ENCODE measurements around the gene OR6X1.

OR6X1 gene

DNA sequence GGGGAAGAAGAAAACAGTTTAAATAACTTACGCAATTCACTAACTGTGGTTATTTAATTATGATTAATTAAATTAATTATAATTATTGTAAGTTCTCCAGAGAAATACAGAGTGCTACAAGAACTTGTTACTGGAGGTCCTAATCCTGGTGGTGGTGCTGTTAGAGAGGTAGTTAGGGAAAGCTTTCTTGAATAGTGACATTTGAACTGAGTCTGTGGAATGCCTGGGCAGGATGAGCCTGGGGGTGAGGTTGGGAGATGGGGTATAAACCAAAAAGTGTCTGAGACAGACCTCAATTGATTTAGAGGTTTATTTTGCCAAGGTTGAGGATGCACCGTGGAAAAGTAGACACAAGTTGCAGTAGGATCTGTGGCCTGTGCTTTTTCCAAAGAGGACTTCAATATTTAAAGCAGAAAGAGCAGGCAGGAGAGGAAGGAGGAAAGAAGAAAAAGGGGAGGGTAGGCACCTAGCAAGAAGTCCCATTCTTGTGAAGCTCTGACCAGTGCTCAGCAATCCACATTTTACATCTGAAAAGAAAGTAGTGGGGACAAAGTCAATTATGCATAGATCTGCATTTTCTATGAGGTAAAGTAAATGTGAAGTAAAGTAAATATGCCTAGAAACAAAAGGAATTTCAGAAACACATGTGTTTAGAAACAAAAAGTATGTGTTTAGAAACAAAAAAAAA is 8.4 kb downstream of the OR6X1 start:
- in situ Hi-C loops (cut with MboI; ENCODE audit: low pct_unique_long_range_greater_than_20kb, low sequenced_read_pairs, unreplicated experiment) = no loop called here
- no peak for DNase-seq (ENCODE audit: low spot score)
- TF ChIP-seq CTCF (IDR thresholded peaks at IDR 0.05; ENCODE audit: extremely low read depth, insufficient read depth, missing control alignments) = no peak

DNA sequence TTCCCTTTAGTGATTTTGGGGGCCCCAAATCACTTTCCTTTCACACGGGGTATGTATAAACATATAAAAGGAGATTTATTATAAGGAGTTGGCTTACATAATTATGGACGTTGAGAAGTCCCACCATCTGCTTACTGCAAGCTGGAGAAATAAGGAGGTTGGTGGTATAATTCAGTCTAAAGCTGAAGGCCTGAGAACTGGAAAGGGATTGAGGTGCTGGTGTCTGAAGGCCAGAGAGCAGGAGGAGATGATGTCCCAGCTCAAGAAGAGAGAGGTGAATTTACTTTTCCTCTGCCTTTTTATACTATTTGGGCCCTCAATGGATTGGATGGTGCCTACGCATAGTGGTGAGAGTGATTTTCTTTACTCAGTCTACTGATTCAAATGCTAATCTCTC is 11.6 kb downstream of the OR6X1 start:
- no peak for TF ChIP-seq CTCF (IDR thresholded peaks at IDR 0.05; ENCODE audit: extremely low read depth, insufficient read depth, missing control alignments)
- in situ Hi-C loops (cut with MboI; ENCODE audit: low pct_unique_long_range_greater_than_20kb, low sequenced_read_pairs, unreplicated experiment) = no loop called here
- no peak for DNase-seq (ENCODE audit: low spot score)

- no peak for TF ChIP-seq CTCF (IDR thresholded peaks at IDR 0.05; ENCODE audit: extremely low read depth, insufficient read depth, missing control alignments)
- in situ Hi-C loops (cut with MboI; ENCODE audit: low pct_unique_long_range_greater_than_20kb, low sequenced_read_pairs, unreplicated experiment) = no loop called here
- peak; percentile 42 for DNase-seq (ENCODE audit: low spot score)
Measured at GRCh38 chr11:123742031-123742723, 12.1 kb downstream of the OR6X1 start.

DNA sequence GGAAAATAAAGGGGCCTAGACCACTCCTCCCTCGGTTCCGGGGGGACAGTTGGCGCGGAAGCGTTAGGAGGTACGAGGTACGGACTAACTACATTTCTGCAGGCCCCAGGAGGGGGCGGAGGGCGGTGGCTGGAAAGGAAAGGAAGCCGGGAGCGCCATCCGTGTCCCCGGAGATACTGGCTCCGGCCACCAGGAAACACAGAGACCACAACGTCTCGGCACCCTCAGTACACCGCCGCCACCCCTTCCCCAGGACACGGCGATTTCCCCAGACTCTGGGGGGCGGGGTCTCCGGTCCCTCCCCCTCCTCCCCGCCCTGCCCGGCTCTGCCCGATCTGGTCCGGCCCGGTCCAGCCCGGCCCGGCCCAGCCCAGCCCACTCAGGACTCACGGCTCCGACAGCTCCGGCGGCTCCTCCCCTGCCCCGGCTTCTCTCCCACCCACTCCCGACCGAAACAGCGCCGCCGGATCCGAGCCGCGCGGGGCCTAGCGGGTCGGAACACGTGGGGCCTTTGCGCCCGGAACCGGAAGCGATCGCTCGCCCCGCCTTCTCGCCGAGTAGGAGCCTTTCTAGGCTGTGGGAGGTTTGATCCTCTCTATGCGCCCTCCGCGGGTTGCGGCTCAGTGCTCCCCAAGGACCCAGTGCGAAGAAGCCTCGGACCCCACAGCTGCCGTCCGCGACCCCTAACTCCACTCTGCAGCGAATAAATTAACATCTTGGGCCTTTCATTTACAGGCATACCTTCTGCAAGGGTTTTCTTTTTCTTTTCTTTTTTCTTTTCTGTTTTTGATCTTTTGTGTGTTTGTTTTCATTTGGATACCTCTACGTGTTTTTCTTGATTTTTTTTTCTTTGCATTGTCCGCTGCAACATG is 12.9 kb downstream of the OR6X1 start, which contains the start of gene ZNF202:
TSS of gene ZNF202 (minus strand) at position 502 of the 872 bp plus-strand sequence. CDS start 10,772 bp downstream, outside the sequence.
- DNase-seq (ENCODE audit: low spot score) = peak; percentile 92
- in situ Hi-C loops (cut with MboI; ENCODE audit: low pct_unique_long_range_greater_than_20kb, low sequenced_read_pairs, unreplicated experiment) = no loop called here
- TF ChIP-seq CTCF (IDR thresholded peaks at IDR 0.05; ENCODE audit: extremely low read depth, insufficient read depth, missing control alignments) = no peak

DNA sequence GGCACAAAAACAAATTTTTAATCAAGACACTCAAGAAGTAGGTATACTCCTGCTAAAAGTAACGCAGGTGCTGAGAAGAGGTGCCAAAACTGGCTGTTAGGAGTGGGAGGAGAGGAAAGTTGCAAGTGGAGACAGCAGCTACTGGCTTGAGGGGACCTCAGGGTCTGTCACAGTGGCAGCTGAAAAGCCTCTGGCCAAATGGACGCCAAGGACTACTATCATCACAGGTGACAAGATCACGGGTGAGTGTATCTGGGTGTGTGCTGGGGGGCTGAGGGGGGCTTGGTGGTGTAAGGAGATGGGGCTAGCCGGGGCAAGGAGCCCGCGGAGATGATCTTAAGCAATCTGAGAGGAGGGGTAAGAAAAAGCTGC is 13.5 kb downstream of the OR6X1 start:
- DNase-seq (ENCODE audit: low spot score) = no peak
- in situ Hi-C loops (cut with MboI; ENCODE audit: low pct_unique_long_range_greater_than_20kb, low sequenced_read_pairs, unreplicated experiment) = no loop called here
- TF ChIP-seq CTCF (IDR thresholded peaks at IDR 0.05; ENCODE audit: extremely low read depth, insufficient read depth, missing control alignments) = no peak

DNA sequence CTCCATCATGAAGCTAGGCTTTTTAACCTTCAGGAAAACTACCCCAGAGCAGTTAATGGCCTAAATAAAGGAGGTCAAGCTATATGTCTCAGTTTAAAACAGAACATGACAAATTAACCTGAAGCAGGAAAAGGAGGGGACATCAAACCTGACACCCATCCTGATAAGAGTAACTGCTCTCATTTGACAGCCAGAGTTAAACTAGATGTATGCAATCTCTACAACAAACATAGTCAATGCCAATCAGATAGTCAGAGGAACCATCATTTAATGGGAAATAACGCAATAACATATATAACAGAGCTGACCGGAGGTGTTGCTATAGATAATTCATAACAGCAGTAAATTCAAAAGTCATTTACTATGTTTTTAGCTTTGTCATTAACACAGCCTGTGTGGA is 15.9 kb downstream of the OR6X1 start:
- no peak for DNase-seq (ENCODE audit: low spot score)
- no peak for TF ChIP-seq CTCF (IDR thresholded peaks at IDR 0.05; ENCODE audit: extremely low read depth, insufficient read depth, missing control alignments)
- in situ Hi-C loops (cut with MboI; ENCODE audit: low pct_unique_long_range_greater_than_20kb, low sequenced_read_pairs, unreplicated experiment) = no loop called here

Measured in GM13977 (cell line).